Kasumi-1 (cell line): ENCODE results near the gene BDH2.

Experiments used
- DNase-seq, 2 experiments: peaks; one replicate each; lab custom pipeline; 2025; lab: John Stamatoyannopoulos, UW

BDH2 gene

DNA sequence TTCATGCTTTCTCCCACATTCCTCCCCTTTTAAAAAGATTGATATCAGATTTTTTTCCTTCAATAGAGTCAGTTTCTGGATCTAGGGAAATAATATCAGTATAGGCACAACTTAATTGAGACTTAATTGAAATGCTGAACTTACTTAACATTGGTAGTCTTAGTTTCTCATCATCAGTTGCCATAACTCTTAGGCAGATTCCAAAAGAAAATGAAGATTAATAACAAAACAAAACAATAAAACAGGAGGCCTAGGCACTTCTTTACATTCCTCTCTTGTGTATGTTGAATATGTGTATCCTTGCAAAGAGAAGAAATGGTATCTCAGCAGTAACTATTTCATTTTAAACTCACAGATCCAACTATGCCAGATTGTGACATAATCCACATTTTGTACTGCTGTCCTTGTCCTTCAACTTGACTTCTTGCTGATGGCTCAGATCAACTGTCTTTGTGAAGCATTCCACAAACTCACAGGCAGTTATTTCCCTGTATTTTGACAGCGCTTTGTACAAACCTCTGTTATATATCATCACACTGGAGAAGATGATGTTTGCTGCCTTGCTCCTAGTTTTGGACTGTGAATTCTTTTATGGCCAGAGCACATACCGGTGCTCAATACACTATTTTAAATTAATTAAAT, 14.0 kb downstream of the BDH2 start:
- no peak for DNase-seq

DNA sequence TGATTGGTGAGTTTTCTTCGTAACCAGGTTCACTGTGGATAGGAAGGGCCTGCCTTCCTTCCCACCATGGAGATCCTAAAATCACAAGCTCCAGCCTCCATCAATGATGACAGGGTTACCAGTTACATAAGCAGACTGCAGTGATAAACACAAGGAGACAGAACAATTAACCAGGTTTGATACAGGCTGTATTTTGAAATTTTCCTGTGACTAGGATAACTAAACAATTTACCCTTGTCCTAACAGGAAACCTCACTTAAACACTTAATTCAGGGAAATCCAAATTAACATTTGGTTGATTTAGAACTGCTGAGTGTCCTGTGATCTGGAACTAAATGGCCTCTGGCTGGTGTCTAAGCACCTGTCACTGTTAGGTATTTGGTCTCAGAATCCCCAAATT, 20.0 kb downstream of the BDH2 start:
- no peak for DNase-seq

GRCh38 chr4:103076747-103077347, 22.8 kb downstream of the BDH2 start, which contains the start of gene SLC9B2:
Gene SLC9B2 (minus strand): TSS chr4:103076761. CDS start chr4:103067550, 9,211 bp downstream.
- DNase-seq: peak; percentile 54 to 64

DNA sequence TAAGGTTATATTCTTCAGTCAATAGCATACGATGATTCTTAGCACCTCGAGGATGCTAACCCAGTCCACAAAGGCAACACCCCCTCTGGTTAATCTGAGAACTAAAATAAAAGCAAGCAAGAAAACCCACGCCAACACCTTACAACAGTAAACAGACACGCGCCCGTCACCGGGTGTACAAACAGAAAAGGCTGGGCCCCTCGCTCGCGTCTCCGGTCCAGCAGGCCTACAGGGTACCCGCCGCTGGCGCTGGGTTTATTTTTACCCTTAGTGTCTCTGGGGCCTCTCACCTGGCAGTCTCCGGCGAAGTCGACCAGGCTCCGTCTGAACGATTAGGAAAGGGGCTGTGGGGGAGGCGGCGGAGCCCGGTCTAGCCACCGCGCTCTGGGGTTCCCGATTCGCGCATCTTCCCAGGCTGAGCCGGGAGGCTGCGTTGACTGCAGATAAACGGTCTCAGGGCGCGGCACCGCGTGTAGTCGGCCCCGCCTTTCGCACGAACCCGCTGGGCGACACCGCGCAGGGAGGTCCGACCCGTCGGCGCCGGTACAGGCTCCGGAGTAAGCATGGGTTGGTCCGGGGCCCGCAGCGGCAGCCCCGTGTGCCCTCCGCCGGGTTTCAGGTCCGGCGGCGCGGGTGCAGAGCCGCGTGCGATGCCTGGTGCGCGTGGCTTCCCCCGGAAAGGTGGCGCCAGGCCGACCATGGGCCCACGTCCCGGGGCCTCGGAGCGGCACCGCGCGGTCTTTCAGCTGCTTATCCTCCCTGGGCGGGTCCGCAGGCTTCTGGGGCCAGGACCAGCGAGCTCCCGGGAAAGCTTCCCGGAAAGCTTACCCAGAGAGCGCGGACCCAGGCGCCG, 23.5 kb downstream of the BDH2 start:
- peak; percentile 53 to 69 for DNase-seq

DNA sequence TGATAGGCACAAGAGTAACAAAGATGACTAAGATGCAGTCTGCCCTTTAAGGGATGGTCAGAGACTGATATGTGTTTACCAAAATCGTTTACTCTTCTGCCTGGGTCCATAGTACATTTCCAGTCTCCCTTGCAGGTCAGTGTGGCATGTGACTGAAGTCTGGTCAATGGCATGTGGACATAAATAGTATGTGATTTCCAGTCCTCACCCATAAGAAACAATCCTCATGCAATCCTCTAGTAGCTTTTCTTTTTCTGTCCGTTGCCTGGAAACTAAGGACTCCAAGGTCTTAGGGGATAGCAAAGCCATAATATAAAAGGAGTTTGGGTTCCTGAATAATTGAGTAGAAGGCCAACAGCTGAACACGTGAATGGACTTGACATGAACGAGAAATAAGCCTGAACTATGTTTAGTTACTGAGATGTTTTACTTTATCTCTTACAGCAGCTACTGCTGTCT, 24.2 kb downstream of the BDH2 start:
- DNase-seq: peak; percentile 47 to 51

GRCh38 chr4:103074744-103075434, 24.7 kb downstream of the BDH2 start:
- DNase-seq: no peak

- no peak for DNase-seq
These were observed 25.7 kb downstream of the BDH2 start for GRCh38 chr4:103073792-103074438.

DNA sequence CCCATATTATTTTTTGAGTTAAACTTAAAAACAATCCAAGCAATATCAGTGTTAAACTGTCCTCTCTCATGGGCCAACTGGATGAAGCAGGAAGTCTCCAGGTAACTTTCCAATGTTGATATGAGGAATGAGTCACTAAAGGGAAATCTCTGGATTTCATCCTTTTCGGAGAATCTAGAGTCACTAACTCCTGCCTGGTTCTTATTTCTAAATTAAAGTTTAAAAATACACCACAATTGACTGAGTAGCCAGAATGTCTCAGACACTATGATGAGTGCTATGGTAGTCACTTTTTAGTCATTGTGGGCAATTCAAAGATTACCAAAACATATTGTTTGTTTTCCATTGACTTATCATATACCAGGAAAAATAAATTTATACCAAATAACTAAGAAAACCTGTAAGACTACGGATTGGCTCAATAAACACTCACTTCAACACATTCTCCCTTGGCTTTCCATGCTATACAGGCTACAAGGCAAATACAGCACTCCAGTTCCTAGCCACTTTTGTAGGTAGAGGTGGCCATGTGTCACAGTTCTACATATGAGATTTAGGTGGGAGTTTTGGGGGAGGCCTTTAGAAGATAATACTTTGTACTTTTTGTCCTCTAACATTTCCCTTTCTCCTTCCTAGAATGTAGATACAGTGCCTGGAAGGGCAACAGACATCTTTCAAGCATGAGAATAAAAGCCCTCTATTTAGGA, 31.6 kb downstream of the BDH2 start:
- DNase-seq: no peak

DNA sequence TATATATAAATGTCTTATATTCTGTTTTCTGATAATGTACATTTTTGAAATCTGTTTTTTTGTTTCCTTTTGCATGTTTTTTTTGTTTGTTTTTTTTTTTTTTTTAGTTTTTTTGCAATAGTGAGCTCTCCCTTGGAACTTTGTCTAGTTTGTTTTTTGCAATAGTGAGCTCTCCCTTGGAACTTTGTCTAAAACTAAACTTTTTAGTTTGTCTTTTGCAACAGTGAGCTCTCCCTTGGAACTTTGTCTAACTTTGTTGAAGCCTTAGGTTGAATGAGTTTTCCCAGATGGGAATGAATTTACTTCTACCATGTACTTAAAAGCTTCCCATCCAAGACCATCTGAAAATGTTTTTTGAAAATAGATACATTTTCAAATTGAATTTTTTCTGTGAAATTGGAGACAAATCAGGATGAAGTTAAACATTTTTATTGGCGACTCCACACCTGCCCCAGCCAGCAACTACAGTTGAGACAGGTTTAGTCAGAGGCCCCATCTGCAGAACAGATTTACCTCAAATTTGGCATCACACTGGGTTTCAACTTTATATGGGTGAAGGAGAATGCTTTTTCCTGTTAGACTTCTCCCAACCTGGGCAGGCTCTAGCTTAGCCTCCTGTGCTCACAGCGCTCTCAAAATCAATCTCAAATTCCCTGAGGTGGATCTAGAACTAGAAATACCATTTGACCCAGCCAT, 39.0 kb downstream of the BDH2 start:
- DNase-seq: no peak

- DNase-seq: no peak
These were observed 45.6 kb downstream of the BDH2 start for GRCh38 chr4:103054030-103054429.

DNA sequence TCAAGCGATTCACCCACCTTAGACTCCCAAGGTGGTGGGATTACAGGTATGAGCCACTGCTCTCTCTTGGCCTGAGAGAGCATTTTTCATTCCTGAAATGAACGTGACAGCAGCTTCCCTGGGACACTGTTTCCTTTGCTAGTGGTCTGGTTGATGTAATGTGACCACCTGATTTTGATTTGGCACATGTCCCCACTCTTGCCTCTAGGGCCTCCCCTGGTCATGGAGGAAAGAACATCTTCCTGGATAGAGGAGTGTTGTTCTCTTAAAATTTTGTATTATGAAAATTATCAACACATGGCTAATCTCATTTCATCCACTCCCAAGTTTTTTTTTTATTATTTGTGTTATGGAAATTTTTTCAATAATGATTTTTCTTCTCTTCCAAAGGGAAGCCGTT, 46.9 kb downstream of the BDH2 start:
- DNase-seq: no peak

DNA sequence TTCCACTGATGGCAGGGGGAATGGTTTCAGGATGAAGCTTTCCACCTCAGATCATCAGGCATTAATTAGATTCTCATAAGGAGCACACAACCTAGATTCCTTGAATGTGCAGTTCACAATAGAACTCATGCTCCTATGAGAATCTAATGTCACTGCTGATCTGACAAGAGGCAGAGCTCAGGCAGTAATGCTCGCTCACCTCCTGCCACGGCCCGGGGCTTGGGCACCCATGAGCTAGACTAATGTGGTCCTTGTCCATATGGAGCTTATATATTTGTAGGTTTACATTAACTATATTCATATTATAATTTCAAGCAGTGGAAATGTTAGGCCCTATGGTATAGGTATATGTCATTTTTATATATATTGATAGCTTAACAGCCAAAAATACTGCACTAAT, 47.5 kb downstream of the BDH2 start:
- DNase-seq: no peak

GRCh38 chr4:103050736-103051436, 48.7 kb downstream of the BDH2 start:
- DNase-seq: no peak

DNA sequence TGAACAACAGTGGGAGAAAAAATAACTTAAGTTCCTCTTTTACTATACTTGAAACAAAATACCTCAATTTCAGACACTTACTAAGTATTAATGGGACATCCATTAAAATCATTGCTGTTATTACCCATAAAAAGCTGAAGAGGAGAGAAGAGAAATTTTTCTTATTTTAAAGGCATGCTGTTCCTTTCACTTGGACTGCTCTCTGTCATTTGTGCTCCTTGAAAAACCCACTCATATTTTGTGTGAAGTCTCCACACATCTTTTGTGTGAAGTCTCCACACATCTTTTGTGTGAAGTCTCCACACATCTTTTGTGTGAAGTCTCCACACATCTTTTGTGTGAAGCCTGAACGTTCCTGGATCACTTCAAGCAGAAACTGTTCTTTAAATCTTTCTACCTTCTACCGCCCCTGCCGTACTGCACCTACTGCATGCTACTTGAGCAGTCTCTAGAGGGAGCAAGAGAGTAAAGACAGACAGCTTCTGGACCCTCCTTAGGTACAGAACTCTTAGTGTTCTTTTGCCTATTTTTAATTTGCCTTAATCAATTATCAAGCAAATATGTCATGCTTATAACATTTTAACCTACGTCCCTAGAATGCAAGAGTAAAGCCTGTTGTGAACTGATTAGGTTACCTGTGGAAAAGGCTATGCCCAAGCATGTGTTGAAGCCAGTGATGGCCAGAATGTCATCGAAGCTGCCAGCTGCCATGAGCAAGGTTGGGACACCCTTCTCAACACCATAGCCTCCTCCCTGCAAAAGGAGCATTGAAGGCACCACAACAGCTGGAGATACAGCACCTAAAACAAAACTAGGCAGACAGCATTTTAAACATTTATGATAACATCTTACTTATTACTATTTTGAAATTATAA, 53.0 kb downstream of the BDH2 start:
- DNase-seq: peak; percentile 51 to 74

- DNase-seq: no peak
These were observed 55.5 kb downstream of the BDH2 start for GRCh38 chr4:103044183-103044582.

GRCh38 chr4:103036169-103036568, 63.5 kb downstream of the BDH2 start:
- DNase-seq: no peak

DNA sequence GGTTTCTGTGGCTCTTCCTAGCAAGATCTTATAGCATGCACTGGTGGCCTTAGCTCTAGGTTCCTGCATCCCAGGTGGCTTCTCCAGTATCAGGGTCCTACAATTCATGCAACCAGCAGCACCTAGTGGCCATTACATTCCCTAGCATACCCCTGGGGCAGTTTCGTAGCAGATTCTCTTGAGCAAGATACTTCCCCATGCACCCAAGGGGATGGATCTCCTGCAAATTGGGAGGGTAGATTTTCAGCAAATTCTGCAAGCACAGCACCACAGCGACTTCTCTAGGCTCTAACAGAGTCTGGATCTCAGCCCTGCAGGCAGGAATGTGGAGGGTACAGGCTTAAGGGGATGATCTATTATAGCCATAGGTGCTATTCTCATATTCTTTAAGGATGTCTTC, 67.1 kb downstream of the BDH2 start:
- DNase-seq: peak; percentile 66 to 83

DNA sequence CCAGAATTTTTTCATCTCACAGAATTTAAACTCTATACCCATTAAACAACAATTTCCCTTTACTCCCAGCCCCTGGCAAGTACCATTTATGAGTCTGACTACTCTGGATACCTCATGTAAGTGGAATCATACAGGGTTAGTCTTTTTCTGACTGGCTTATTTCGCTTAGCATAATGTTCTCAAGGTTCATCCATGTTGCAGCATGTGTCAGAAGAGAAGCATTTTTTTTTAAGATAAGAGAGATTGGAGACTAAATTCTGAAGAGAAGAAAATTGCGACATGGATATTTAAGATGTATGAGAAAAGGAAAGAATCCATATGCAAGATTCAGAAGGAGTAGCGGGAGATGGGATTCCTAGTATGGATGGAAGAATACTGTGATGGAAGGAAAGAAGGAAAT, 68.8 kb downstream of the BDH2 start:
- no peak for DNase-seq

GRCh38 chr4:103029300-103029699, 70.3 kb downstream of the BDH2 start:
- DNase-seq: no peak
